ENCODE data around the gene INAFM2. TPM values are rescaled to one million over a fixed set of nuclear protein-coding genes. Genes with fewer than 3 reads are reported as not detected.

The INAFM2 gene
- total RNA-seq, 1 donor from 2014 or later = 56.2 TPM

- intact Hi-C loops (cut with DNase I) = no loop called here
- no peak for DNase-seq
- peak; percentile 65 for ATAC-seq (ENCODE audit: poor library complexity)
These were observed 21.9 kb upstream of the INAFM2 start for GRCh38 chr15:40301467-40302179.

GRCh38 chr15:40302288-40302886 lies 21.1 kb upstream of the INAFM2 start:
- no peak for DNase-seq
- no peak for ATAC-seq (ENCODE audit: poor library complexity)
- intact Hi-C loops (cut with DNase I) = no loop called here

GRCh38 chr15:40302981-40303380 lies 20.5 kb upstream of the INAFM2 start:
- intact Hi-C loops (cut with DNase I) = no loop called here
- DNase-seq (no peak), ATAC-seq (ENCODE audit: poor library complexity) (no peak)

- ATAC-seq (ENCODE audit: poor library complexity) (no peak), DNase-seq (no peak)
- intact Hi-C loops (cut with DNase I) = no loop called here
These were observed 19.9 kb upstream of the INAFM2 start for GRCh38 chr15:40303576-40303975.

GRCh38 chr15:40305281-40305680 lies 18.2 kb upstream of the INAFM2 start:
- ATAC-seq (ENCODE audit: poor library complexity) = no peak
- no peak for DNase-seq
- intact Hi-C loops (cut with DNase I) = no loop called here

GRCh38 chr15:40306371-40306770 lies 17.1 kb upstream of the INAFM2 start:
- ATAC-seq (ENCODE audit: poor library complexity) = no peak
- no peak for DNase-seq
- intact Hi-C loops (cut with DNase I) = no loop called here

GRCh38 chr15:40306908-40307307 lies 16.6 kb upstream of the INAFM2 start:
- ATAC-seq (ENCODE audit: poor library complexity) (peak; percentile 8), DNase-seq (no peak)
- intact Hi-C loops (cut with DNase I) = no loop called here

- ATAC-seq (ENCODE audit: poor library complexity) (peak; percentile 52), DNase-seq (peak; percentile 72)
- intact Hi-C loops (cut with DNase I) = no loop called here
These were observed 15.9 kb upstream of the INAFM2 start, which contains the start of gene PLCB2 for GRCh38 chr15:40307421-40308211. Gene PLCB2 (minus strand): TSS chr15:40307935. CDS start chr15:40307672, 263 bp downstream.

- intact Hi-C loops (cut with DNase I) = no loop called here
- DNase-seq (no peak), ATAC-seq (ENCODE audit: poor library complexity) (no peak)
These were observed 14.1 kb upstream of the INAFM2 start for GRCh38 chr15:40309344-40309862.

- ATAC-seq (ENCODE audit: poor library complexity) = peak; percentile 77
- DNase-seq = peak; percentile 72
- intact Hi-C loops (cut with DNase I) = loop anchor here (1.0 kb wide), 1 partner anchor 31 kb away; no protein-coding TSS in a partner anchor
These were observed 13.2 kb upstream of the INAFM2 start for GRCh38 chr15:40310001-40310959.

GRCh38 chr15:40310993-40311392 lies 12.5 kb upstream of the INAFM2 start:
- DNase-seq = no peak

GRCh38 chr15:40312370-40313158 lies 10.9 kb upstream of the INAFM2 start:
- DNase-seq (no peak), ATAC-seq (ENCODE audit: poor library complexity) (no peak)
- intact Hi-C loops (cut with DNase I) = no loop called here

More at GRCh38 chr15:40310993-40311392, 12.5 kb upstream of the INAFM2 start:
- intact Hi-C loops (cut with DNase I) = loop anchor here (1.0 kb wide), 1 partner anchor 32 kb away; no protein-coding TSS in a partner anchor
- no peak for ATAC-seq (ENCODE audit: poor library complexity)

GRCh38 chr15:40313531-40314398 lies 9.7 kb upstream of the INAFM2 start:
- ATAC-seq (ENCODE audit: poor library complexity) (peak; percentile 69), DNase-seq (no peak)
- intact Hi-C loops (cut with DNase I) = no loop called here

- DNase-seq (no peak), ATAC-seq (ENCODE audit: poor library complexity) (no peak)
- intact Hi-C loops (cut with DNase I) = no loop called here
These were observed 8.7 kb upstream of the INAFM2 start for GRCh38 chr15:40314723-40315276.

GRCh38 chr15:40316931-40317330 lies 6.6 kb upstream of the INAFM2 start:
- intact Hi-C loops (cut with DNase I) = no loop called here
- ATAC-seq (ENCODE audit: poor library complexity) = no peak
- DNase-seq = no peak

GRCh38 chr15:40317580-40317979 lies 5.9 kb upstream of the INAFM2 start:
- ATAC-seq (ENCODE audit: poor library complexity) (no peak), DNase-seq (no peak)
- intact Hi-C loops (cut with DNase I) = no loop called here
